ENCODE data around the gene TOMM5.

The TOMM5 gene

GRCh38 chr9:37543468-37543867 lies 48.9 kb downstream of the TOMM5 start:
- no peak for DNase-seq (ENCODE audit: low read depth)
- TF ChIP-seq CTCF (conservative IDR thresholded peaks at IDR 0.05; ENCODE audit: low read depth, low read length), result no peak
- H3K4me3 ChIP-seq (ENCODE audit: low read depth, low read length), result no peak overlapping the region

GRCh38 chr9:37542895-37543294 lies 49.5 kb downstream of the TOMM5 start:
- no peak for TF ChIP-seq CTCF (conservative IDR thresholded peaks at IDR 0.05; ENCODE audit: low read depth, low read length)
- DNase-seq (ENCODE audit: low read depth), result peak; percentile 5

GRCh38 chr9:37542488-37542887 lies 49.9 kb downstream of the TOMM5 start:
- no peak for TF ChIP-seq CTCF (conservative IDR thresholded peaks at IDR 0.05; ENCODE audit: low read depth, low read length)
- no peak for DNase-seq (ENCODE audit: low read depth)

More at GRCh38 chr9:37542895-37543294, 49.5 kb downstream of the TOMM5 start:
- H3K4me3 ChIP-seq (ENCODE audit: low read depth, low read length), result no peak overlapping the region

GRCh38 chr9:37541465-37541864 lies 50.9 kb downstream of the TOMM5 start:
- no peak for DNase-seq (ENCODE audit: low read depth)
- no peak for TF ChIP-seq CTCF (conservative IDR thresholded peaks at IDR 0.05; ENCODE audit: low read depth, low read length)
- no peak overlapping the region for H3K4me3 ChIP-seq (ENCODE audit: low read depth, low read length)

More at GRCh38 chr9:37542488-37542887, 49.9 kb downstream of the TOMM5 start:
- H3K4me3 ChIP-seq (ENCODE audit: low read depth, low read length), result no peak overlapping the region

- TF ChIP-seq CTCF (conservative IDR thresholded peaks at IDR 0.05; ENCODE audit: low read depth, low read length), result no peak
- no peak for DNase-seq (ENCODE audit: low read depth)
- H3K4me3 ChIP-seq (ENCODE audit: low read depth, low read length), result no peak overlapping the region
These were observed 51.8 kb downstream of the TOMM5 start for GRCh38 chr9:37540634-37541033.

GRCh38 chr9:37539634-37540033 lies 52.8 kb downstream of the TOMM5 start:
- DNase-seq (ENCODE audit: low read depth), result no peak
- no peak for TF ChIP-seq CTCF (conservative IDR thresholded peaks at IDR 0.05; ENCODE audit: low read depth, low read length)
- H3K4me3 ChIP-seq (ENCODE audit: low read depth, low read length), result no peak overlapping the region

Data from choroid plexus epithelial cell (primary cell).